Glutamatergic neuron (in vitro differentiated cells): ENCODE results near the gene HMG20A. TPM values are rescaled to one million over a fixed set of nuclear protein-coding genes. Genes with fewer than 3 reads are reported as not detected.
A peak's percentile ranks its signal among the peaks of the same experiment; 100 is the strongest.

Experiments
- DNase-seq: peaks from one replicate; pipeline ENCODE4 v3.0.0; 2022
- H3K27ac Mint-ChIP-seq: one replicate; pipeline ENCODE4 v1.8.0; 2020; ENCODE audit warnings: mild to moderate bottlenecking, mixed read lengths, inconsistent platforms; ENCODE audit not compliant: unreplicated experiment
- H3K27me3 Mint-ChIP-seq: one replicate; pipeline ENCODE4 v1.8.0; 2020; ENCODE audit warnings: mild to moderate bottlenecking, moderate library complexity, mixed read lengths, inconsistent platforms; ENCODE audit not compliant: unreplicated experiment
- H3K36me3 Mint-ChIP-seq: one replicate; pipeline ENCODE4 v1.8.0; 2020; ENCODE audit warnings: mild to moderate bottlenecking, mixed read lengths, inconsistent platforms; ENCODE audit not compliant: unreplicated experiment
- H3K4me1 Mint-ChIP-seq: one replicate; pipeline ENCODE4 v1.8.0; 2020; ENCODE audit warnings: mild to moderate bottlenecking, low read depth, mixed read lengths, inconsistent platforms; ENCODE audit not compliant: unreplicated experiment
- H3K4me3 Mint-ChIP-seq: one replicate; pipeline ENCODE4 v1.8.0; 2020; ENCODE audit warnings: mild to moderate bottlenecking, mixed read lengths, inconsistent platforms; ENCODE audit not compliant: unreplicated experiment
- H3K9me3 Mint-ChIP-seq: one replicate; pipeline ENCODE4 v1.8.0; 2020; ENCODE audit warnings: mild to moderate bottlenecking, moderate library complexity, mixed read lengths, inconsistent platforms; ENCODE audit not compliant: unreplicated experiment
- CTCF ChIP-seq: fragments of 200-600 bp; sonication (generic); IDR thresholded peaks from one replicate; pipeline ENCODE4 v1.5.0; 2021; ENCODE audit not compliant: partially characterized antibody, unreplicated experiment
- total RNA-seq: library from RNA; stranded (reverse); fragmentation: NEBNext Ultra II Directional; extraction: Animal tissue kit (Norgen Biotek cat#: 25700); gene quantifications from one replicate; pipeline ENCODE4 v1.2.1, GENCODE V29; 2021; ENCODE audit not compliant: unreplicated experiment

The HMG20A gene
- total RNA-seq, 1 donor from 2014 or later, result 62.1 TPM

GRCh38 chr15:77466521-77466920, 45.8 kb downstream of the HMG20A start:
- DNase-seq, result no peak
- Mint-ChIP-seq H3K9me3 (no peaks in the 10 kb centered on the region), H3K27me3 (peaks cover 4% of the 10 kb centered on the region), H3K4me1 (peaks cover 35% of the 10 kb centered on the region), H3K27ac (peak overlapping the region; percentile 6), H3K4me3 (no peak overlapping the region), H3K36me3 (no peaks in the 10 kb centered on the region)
- no peak for TF ChIP-seq CTCF

GRCh38 chr15:77468896-77469295, 48.2 kb downstream of the HMG20A start:
- no peak for TF ChIP-seq CTCF
- Mint-ChIP-seq H3K27me3 (peaks cover 4% of the 10 kb centered on the region), H3K4me3 (no peak overlapping the region)

GRCh38 chr15:77470235-77470634, 49.5 kb downstream of the HMG20A start:
- peaks cover 55% of the 10 kb centered on the region for H3K4me1 Mint-ChIP-seq
- H3K9me3 Mint-ChIP-seq, result no peaks in the 10 kb centered on the region
- H3K27me3 Mint-ChIP-seq, result peaks cover 4% of the 10 kb centered on the region
- TF ChIP-seq CTCF, result no peak
- peak overlapping the region; percentile 40 for H3K4me3 Mint-ChIP-seq
- H3K27ac Mint-ChIP-seq, result peak overlapping the region; percentile 84
- DNase-seq, result no peak
- H3K36me3 Mint-ChIP-seq, result no peaks in the 10 kb centered on the region

More at GRCh38 chr15:77468896-77469295, 48.2 kb downstream of the HMG20A start:
- Mint-ChIP-seq H3K4me1 (peaks cover 46% of the 10 kb centered on the region), H3K36me3 (no peaks in the 10 kb centered on the region), H3K9me3 (no peaks in the 10 kb centered on the region), H3K27ac (peak overlapping the region; percentile 95)
- no peak for DNase-seq

GRCh38 chr15:77473328-77473727, 52.6 kb downstream of the HMG20A start:
- Mint-ChIP-seq H3K36me3 (no peaks in the 10 kb centered on the region), H3K4me1 (peaks cover 57% of the 10 kb centered on the region), H3K9me3 (no peaks in the 10 kb centered on the region), H3K4me3 (no peak overlapping the region), H3K27me3 (peaks cover 4% of the 10 kb centered on the region), H3K27ac (peak overlapping the region; percentile 57)
- no peak for TF ChIP-seq CTCF
- DNase-seq, result no peak

GRCh38 chr15:77474310-77474988, 53.8 kb downstream of the HMG20A start:
- Mint-ChIP-seq H3K4me3 (peak overlapping the region; percentile 53), H3K4me1 (peaks cover 48% of the 10 kb centered on the region), H3K27me3 (peaks cover 2% of the 10 kb centered on the region), H3K36me3 (no peaks in the 10 kb centered on the region), H3K9me3 (no peaks in the 10 kb centered on the region), H3K27ac (peak overlapping the region; percentile 99)
- no peak for DNase-seq
- no peak for TF ChIP-seq CTCF
